HepG2 (cell line): ENCODE measurements around the gene EPG5. TPM values are rescaled to one million over a fixed set of nuclear protein-coding genes. Genes with fewer than 3 reads are reported as not detected.

Source experiments
- ATAC-seq: fragments of 200-7000 bp; cut with Tn5 transposase; 3 replicates; pipeline ENCODE4 v1.9.1; 2020; ENCODE audit warnings: mild to moderate bottlenecking, moderate library complexity
- BruUV-seq: library from RNA; stranded (reverse); fragments of 400-500 nt; replicated peaks from 2 replicates; lab custom pipeline; 2021; lab: Mats Ljungman, UMichigan
- CTCF ChIA-PET: fragments of 300-600 bp; formaldehyde crosslinking; extraction: SDS; loops from one replicate; lab custom pipeline; 2021; ENCODE audit warnings: low total read pairs, inconsistent platforms, low intra/inter-chr PET ratio; lab: Yijun Ruan, JAX
- POLR2A ChIA-PET: fragments of 350-600 bp; sonication (Branson Sonifier 250); formaldehyde crosslinking; loops from one replicate; lab custom pipeline; 2020; ENCODE audit warnings: antibody characterized with exemption, inconsistent platforms; lab: Yijun Ruan, JAX
- DNase-seq: peaks from one replicate; pipeline ENCODE4 v3.0.0-alpha.2; 2015; ENCODE audit warnings: low spot score
- FAIRE-seq: peaks from 3 replicates; lab custom pipeline; 2011; peaks lifted over from hg19 to GRCh38; lab: Jason Lieb, UNC
- H2AFZ ChIP-seq: one replicate; pipeline ENCODE4 v1.6.1; 2011; ENCODE audit warnings: low read length, inconsistent platforms
- H3K27ac ChIP-seq: fragments of 300-600 bp; 3 replicates; pipeline ENCODE4 v1.8.0; 2011; ENCODE audit warnings: mixed run types, mild to moderate bottlenecking, mixed read lengths, low read length, inconsistent platforms; ENCODE audit not compliant: insufficient read depth; ENCODE audit errors: extremely low read length
- H3K27me3 ChIP-seq, 2 experiments: fragments of 200-600 bp in 1 of 2; 2 replicates in 1 of 2; 3 replicates in 1 of 2; pipeline versions ENCODE4 v1.6.0 to v1.8.0; 2011; ENCODE audit warnings: low read length in 2 of 2, mild to moderate bottlenecking in 2 of 2, moderate library complexity in 2 of 2, inconsistent platforms in 1 of 2; ENCODE audit not compliant: insufficient read depth in 2 of 2, control insufficient read depth in 1 of 2
- H3K36me3 ChIP-seq, 2 experiments: fragments of 200-600 bp in 1 of 2; replicated peaks in 1 of 2; 2 replicates in 1 of 2; 3 replicates in 1 of 2; pipeline versions ENCODE4 v1.5.1 to v1.8.0; 2011; ENCODE audit warnings: low read length in 2 of 2, inconsistent platforms in 1 of 2; ENCODE audit not compliant: insufficient read depth in 2 of 2, control insufficient read depth in 1 of 2
- H3K4me1 ChIP-seq: 2 replicates; pipeline ENCODE4 v1.5.1; 2012; ENCODE audit warnings: low read length, inconsistent platforms; ENCODE audit not compliant: insufficient read depth
- H3K4me2 ChIP-seq: 2 replicates; pipeline ENCODE4 v1.6.0; 2011; ENCODE audit warnings: low read depth, low read length, inconsistent platforms
- H3K4me3 ChIP-seq, 3 experiments: fragments of 200-600 bp in 1 of 3; sonication (generic), shearing (Covaris generic) in 1 of 3; replicated peaks in 1 of 3; 2 replicates each; pipeline ENCODE4 v1.5.1; 2011 to 2016; ENCODE audit warnings: low read length in 3 of 3, inconsistent platforms in 2 of 3, low read depth in 2 of 3, mild to moderate bottlenecking in 2 of 3, control low read depth in 1 of 3, mixed read lengths in 1 of 3; ENCODE audit not compliant: insufficient read depth in 1 of 3
- H3K79me2 ChIP-seq: one replicate; pipeline ENCODE4 v1.6.1; 2011; ENCODE audit warnings: low read length, inconsistent platforms; ENCODE audit not compliant: insufficient read depth
- H3K9ac ChIP-seq: 2 replicates; pipeline ENCODE4 v1.6.0; 2011; ENCODE audit warnings: mild to moderate bottlenecking, low read depth, low read length, inconsistent platforms; ENCODE audit not compliant: insufficient read depth
- H3K9me3 ChIP-seq: 2 replicates; pipeline ENCODE4 v1.5.1; 2012; ENCODE audit warnings: mild to moderate bottlenecking, low read length
- H4K20me1 ChIP-seq: 2 replicates; pipeline ENCODE4 v1.6.0; 2011; ENCODE audit warnings: inconsistent platforms, mild to moderate bottlenecking, low read length, moderate library complexity; ENCODE audit not compliant: insufficient read depth
- EED ChIP-seq: sonication (generic); formaldehyde crosslinking; IDR thresholded peaks from 2 replicates; pipeline ENCODE4 v1.5.0; 2020; ENCODE audit warnings: mild to moderate bottlenecking, missing genetic modification reagents
- GLI4 ChIP-seq: sonication (generic); formaldehyde crosslinking; IDR thresholded peaks from 2 replicates; pipeline ENCODE4 v1.5.1; 2020; ENCODE audit warnings: missing genetic modification reagents, mild to moderate bottlenecking, moderate library complexity, borderline replicate concordance
- HMG20A ChIP-seq: IDR thresholded peaks from 2 replicates; pipeline ENCODE4 v1.6.1; 2016; ENCODE audit warnings: borderline replicate concordance
- HNF4A ChIP-seq: sonication (generic); formaldehyde crosslinking; IDR thresholded peaks from 2 replicates; pipeline ENCODE4 v1.4.0; 2020; ENCODE audit warnings: missing genetic modification reagents
- HNRNPL ChIP-seq: fragments of 200-400 bp; formaldehyde crosslinking; IDR thresholded peaks from 2 replicates; pipeline ENCODE4 v1.6.1; 2017; ENCODE audit warnings: mild to moderate bottlenecking, low read depth, low read length
- MYPOP ChIP-seq: sonication (generic); formaldehyde crosslinking; IDR thresholded peaks from 2 replicates; pipeline ENCODE4 v1.8.1; 2023; ENCODE audit warnings: mild to moderate bottlenecking, moderate library complexity, missing genetic modification reagents
- NR2F1 ChIP-seq, 2 experiments: fragments of 450-650 bp in 1 of 2; formaldehyde crosslinking in 1 of 2; IDR thresholded peaks; 2 replicates each; pipeline versions ENCODE4 v1.5.0 to v1.6.1; 2016 to 2020; ENCODE audit warnings: mild to moderate bottlenecking in 1 of 2, missing compliant biosample characterization in 1 of 2, missing genetic modification reagents in 1 of 2, moderate library complexity in 1 of 2
- NR2F6 ChIP-seq, 2 experiments: IDR thresholded peaks; 2 replicates each; pipeline ENCODE4 v1.6.1; 2016; ENCODE audit warnings: antibody characterized with exemption in 1 of 2, mild to moderate bottlenecking in 1 of 2
- ZNF83 ChIP-seq: sonication (generic); formaldehyde crosslinking; IDR thresholded peaks from 2 replicates; pipeline ENCODE4 v1.4.0; 2020; ENCODE audit warnings: missing genetic modification reagents, mild to moderate bottlenecking, borderline replicate concordance
- WGBS: methylation state at CpG from one replicate; pipeline ENCODE4 v1.1.6; 2017; ENCODE audit warnings: low lambda C conversion rate; 5-methylcytosine and 5-hydroxymethylcytosine counted together
- in situ Hi-C: cut with HindIII; loops from 2 replicates; pipeline ENCODE4 v1.10.0; 2017; ENCODE audit warnings: low pct_unique_long_range_greater_than_20kb; ENCODE audit not compliant: extremely low pct_ligation_motif_present
- intact Hi-C: fragments of 100-400 bp; cut with micrococcal nuclease; formaldehyde crosslinking; loops from one replicate; pipeline ENCODE4 v1.10.0; 2022; ENCODE audit not compliant: unreplicated experiment
- polyA plus RNA-seq, 8 experiments: library from polyadenylated mRNA; depleted of rRNA in 3 of 8; stranded (reverse) in 7 of 8; unstranded in 1 of 8; fragments of >200 nt; fragmentation: Illumina TruSeq in 4 of 8; extraction: Trizol in 4 of 8; gene quantifications; 2 replicates each; pipeline versions ENCODE4 v1.2.1 to v1.2.3, GENCODE V29; 2011 to 2016; ENCODE audit warnings: low read depth in 4 of 8, missing spikeins in 1 of 8, mixed read lengths in 1 of 8; ENCODE audit not compliant: insufficient read depth in 1 of 8
- total RNA-seq, 5 experiments: library from RNA; depleted of rRNA; stranded (reverse); fragments of >200 nt; fragmentation: Illumina TruSeq; extraction: Trizol; gene quantifications; 2 replicates each; pipeline ENCODE4 v1.2.3, GENCODE V29; 2016; ENCODE audit warnings: low read depth in 1 of 5

The EPG5 gene
- total and polyA plus RNA-seq, 2 of the 13 experiments (the other 11 are each of a cell fraction or from before 2014, with no cell fraction given) = 6.7 to 9.3 TPM

- TF ChIP-seq ZNF83 = no peak
- TF ChIP-seq EED (CRISPR knock-in tag) = no peak
- no peak for TF ChIP-seq GLI4 (CRISPR knock-in tag)
These were observed 122.2 kb downstream of the EPG5 start (continued) for GRCh38 chr18:45844938-45845337.

GRCh38 chr18:45843019-45843418 is 124.1 kb downstream of the EPG5 start:
- Histone ChIP-seq H3K9me3 (no peaks in the 10 kb centered on the region), H3K27me3 (peaks cover 0 to 3% of the 10 kb centered on the region in 2 experiments; a peak in 1 of 5 replicates), H4K20me1 (no peaks in the 10 kb centered on the region), H3K9ac (no peak overlapping the region; the same call in 1 of the 2 replicates), H3K4me1 (peaks cover 15% of the 10 kb centered on the region), H3K79me2 (no peaks in the 10 kb centered on the region), H3K27ac (no peak overlapping the region), H3K4me3 (peak overlapping the region in 1 of 3 experiments; percentile 22; a peak in 1 of 6 replicates), H3K4me2 (peak overlapping the region; percentile 53), H3K36me3 (no peaks in the 10 kb centered on the region), H2AFZ (no peak overlapping the region)
- DNase-seq (no peak), ATAC-seq (peak; percentile 22), FAIRE-seq (no peak)
- WGBS = 0% methylated on average over 2 of the region's 9 CpGs
- CTCF ChIA-PET = no interaction called here
- POLR2A ChIA-PET = no interaction called here
- intact Hi-C loops (no loop called here), in situ Hi-C loops (no loop called here)
- BruUV-seq = no TSS peak
- TF ChIP-seq HMG20A (CRISPR knock-in tag) (no peak), HNRNPL (0 out of 2 replicates have a peak, but pooled peaks have one; percentile 29), HNF4A (CRISPR knock-in tag) (0 out of 2 replicates have a peak, but pooled peaks have one; percentile 12), NR2F1 (CRISPR knock-in tag; IDR thresholded peaks at IDR 0.05) (peak; percentile 51 to 52; a peak in 3 of 4 replicates), NR2F6 (IDR thresholded peaks at IDR 0.05) (no peak), NR2F6 (CRISPR knock-in tag; IDR thresholded peaks at IDR 0.05) (0 out of 2 replicates have a peak, but pooled peaks have one; percentile 7), MYPOP (CRISPR knock-in tag) (no peak)
